Esophagus squamous epithelium (tissue), 5 donors: ENCODE measurements around the gene KLF15. TPM values are rescaled to one million over a fixed set of nuclear protein-coding genes. Genes with fewer than 3 reads are reported as not detected.

Experiments used
- DNase-seq: peaks from one replicate; lab custom pipeline; 2025; lab: John Stamatoyannopoulos, UW
- H3K27ac ChIP-seq, 4 donors: fragments of 200-600 bp; sonication (generic); one replicate each; pipeline ENCODE4 v1.5.1; 2016 to 2019; ENCODE audit warnings: mild to moderate bottlenecking in 1 of 4
- H3K27me3 ChIP-seq, 4 donors: fragments of 200-600 bp; sonication (generic); 1 replicate in 3 of 4; 2 replicates in 1 of 4; pipeline versions ENCODE4 v1.5.1 to v1.6.0; 2017 to 2021; ENCODE audit warnings: antibody characterized with exemption in 1 of 4
- H3K36me3 ChIP-seq, 3 donors: fragments of 200-600 bp; sonication (generic); one replicate each; pipeline ENCODE4 v1.5.1; 2016 to 2019
- H3K4me1 ChIP-seq, 3 donors: fragments of 200-600 bp; sonication (generic); one replicate each; pipeline ENCODE4 v1.5.1; 2017 to 2019
- H3K4me3 ChIP-seq, 4 donors: fragments of 200-600 bp; sonication (generic); 1 replicate in 3 of 4; 2 replicates in 1 of 4; pipeline ENCODE4 v1.5.1; 2016 to 2019; ENCODE audit warnings: mild to moderate bottlenecking in 2 of 4, moderate library complexity in 1 of 4
- H3K9me3 ChIP-seq, 3 donors: fragments of 200-600 bp; sonication (generic); one replicate each; pipeline ENCODE4 v1.5.1; 2016 to 2019
- CTCF ChIP-seq, 6 experiments: fragments of 450-650 bp in 4 of 6; fragments of 200-600 bp in 2 of 6; sonication (generic) in 2 of 6; IDR thresholded peaks; one replicate each; pipeline ENCODE4 v1.5.1; 2016 to 2019; ENCODE audit warnings: antibody characterized with exemption in 6 of 6, mild to moderate bottlenecking in 4 of 6, moderate library complexity in 4 of 6
- POLR2A ChIP-seq, 4 donors: fragments of 450-650 bp; IDR thresholded peaks; one replicate each; pipeline ENCODE4 v1.6.1; 2017; ENCODE audit warnings: antibody characterized with exemption in 4 of 4, mild to moderate bottlenecking in 4 of 4, moderate library complexity in 3 of 4
- WGBS, 2 donors: methylation state at CpG; one replicate each; pipeline ENCODE4 v1.1.5; 2018; 5-methylcytosine and 5-hydroxymethylcytosine counted together
- intact Hi-C: fragments of 100-400 bp; cut with DNase I; formaldehyde crosslinking; loops from one replicate; pipeline ENCODE4 v1.15.0; 2022
- total RNA-seq, 4 donors: library from RNA; depleted of rRNA; stranded (reverse); fragments of >200 nt; gene quantifications; one replicate each; pipeline ENCODE4 v1.1.0, GENCODE V29; 2016
- donor health status: DM: yes; HTN: yes; CAD: no.

Gene KLF15
- total RNA-seq, 4 donors from 2014 or later = 1.8 to 43.1 (median 7.7) TPM

- intact Hi-C loops = no loop called here
- WGBS, 2 donors = 81 to 88% methylated on average over 8 to 12 of the region's 20 CpGs
- Histone ChIP-seq H3K27me3 (no peaks in the 10 kb centered on the region), H3K4me1 (no peaks in the 10 kb centered on the region), H3K4me3 (no peak overlapping the region), H3K36me3 (no peaks in the 10 kb centered on the region), H3K27ac (no peak overlapping the region), H3K9me3 (peaks cover 0 to 8% (median 0%) of the 10 kb centered on the region in 3 donors)
- DNase-seq = no peak
- TF ChIP-seq CTCF (IDR thresholded peaks at IDR 0.05) (no peak), POLR2A (IDR thresholded peaks at IDR 0.05) (no peak)
Observed at GRCh38 chr3:126307591-126308393, 49.4 kb downstream of the KLF15 start.

- no peak for DNase-seq
Observed at GRCh38 chr3:126306888-126307482, 50.2 kb downstream of the KLF15 start.

GRCh38 chr3:126306397-126306796 is 50.8 kb downstream of the KLF15 start:
- H3K9me3 ChIP-seq = peaks cover 0 to 8% (median 0%) of the 10 kb centered on the region in 3 donors
- WGBS, 2 donors = 77 to 82% methylated on average over 6 to 7 of the region's 7 CpGs
- no peaks in the 10 kb centered on the region for H3K36me3 ChIP-seq
- no peak for DNase-seq
- no peaks in the 10 kb centered on the region for H3K27me3 ChIP-seq
- H3K4me3 ChIP-seq = no peak overlapping the region
- intact Hi-C loops = no loop called here
- H3K27ac ChIP-seq = no peak overlapping the region
- no peak for TF ChIP-seq CTCF (IDR thresholded peaks at IDR 0.05)
- TF ChIP-seq POLR2A (IDR thresholded peaks at IDR 0.05) = no peak
- H3K4me1 ChIP-seq = no peaks in the 10 kb centered on the region

More at GRCh38 chr3:126306888-126307482, 50.2 kb downstream of the KLF15 start:
- no peak overlapping the region for H3K27ac ChIP-seq
- TF ChIP-seq CTCF (IDR thresholded peaks at IDR 0.05) = no peak
- TF ChIP-seq POLR2A (IDR thresholded peaks at IDR 0.05) = no peak
- H3K36me3 ChIP-seq = no peaks in the 10 kb centered on the region
- no peaks in the 10 kb centered on the region for H3K27me3 ChIP-seq
- peaks cover 0 to 8% (median 0%) of the 10 kb centered on the region in 3 donors for H3K9me3 ChIP-seq
- intact Hi-C loops = no loop called here
- no peaks in the 10 kb centered on the region for H3K4me1 ChIP-seq
- 52 to 88% methylated on average over 2 to 7 of the region's 8 CpGs for WGBS, 2 donors
- no peak overlapping the region for H3K4me3 ChIP-seq

GRCh38 chr3:126305427-126305826 is 51.8 kb downstream of the KLF15 start:
- H3K4me1 ChIP-seq = no peaks in the 10 kb centered on the region
- intact Hi-C loops = no loop called here
- DNase-seq = no peak
- H3K27ac ChIP-seq = no peak overlapping the region
- no peaks in the 10 kb centered on the region for H3K36me3 ChIP-seq
- no peaks in the 10 kb centered on the region for H3K27me3 ChIP-seq
- H3K4me3 ChIP-seq = no peak overlapping the region
- H3K9me3 ChIP-seq = peaks cover 0 to 8% (median 0%) of the 10 kb centered on the region in 3 donors
- TF ChIP-seq POLR2A (IDR thresholded peaks at IDR 0.05) (no peak), CTCF (IDR thresholded peaks at IDR 0.05) (no peak)

- H3K27me3 ChIP-seq = no peaks in the 10 kb centered on the region
- intact Hi-C loops = no loop called here
- H3K4me3 ChIP-seq = no peak overlapping the region
- 39 to 60% methylated on average over 3 of the region's 3 CpGs for WGBS, 2 donors
- DNase-seq = no peak
- no peaks in the 10 kb centered on the region for H3K36me3 ChIP-seq
- H3K4me1 ChIP-seq = no peaks in the 10 kb centered on the region
- TF ChIP-seq CTCF (IDR thresholded peaks at IDR 0.05) (no peak), POLR2A (IDR thresholded peaks at IDR 0.05) (no peak)
- H3K27ac ChIP-seq = no peak overlapping the region
- peaks cover 0 to 8% (median 0%) of the 10 kb centered on the region in 3 donors for H3K9me3 ChIP-seq
Observed at GRCh38 chr3:126304704-126305103, 52.5 kb downstream of the KLF15 start.
